GM23338 (cell line): ENCODE results near the gene ARCN1. TPM values are rescaled to one million over a fixed set of nuclear protein-coding genes. Genes with fewer than 3 reads are reported as not detected.
"Not testable (repeated sequence)": the region's sequence is repeated elsewhere in the genome, so short reads cannot be mapped to it uniquely, and the experiment has no call there.

ENCODE experiments used
- ATAC-seq: fragments of 200-7000 bp; cut with Tn5 transposase; 3 replicates; pipeline ENCODE4 v1.9.1; 2020
- DNase-seq: peaks from one replicate; pipeline ENCODE4 v3.0.0-alpha.2; 2015; ENCODE audit warnings: low spot score
- H2AFZ ChIP-seq: fragments of 200-600 bp; sonication (generic); 2 replicates; pipeline ENCODE4 v1.8.0; 2016; ENCODE audit warnings: antibody characterized with exemption, mild to moderate bottlenecking, moderate library complexity
- H3F3A ChIP-seq: fragments of 200-600 bp; sonication (generic); replicated peaks from 2 replicates; pipeline ENCODE4 v1.8.0; 2017; ENCODE audit warnings: antibody characterized with exemption, mixed run types, low read depth
- H3K27ac ChIP-seq: fragments of 200-600 bp; sonication (generic); 2 replicates; pipeline ENCODE4 v1.6.1; 2016; ENCODE audit warnings: low read depth
- H3K27me3 ChIP-seq: fragments of 200-600 bp; sonication (generic); 2 replicates; pipeline ENCODE4 v1.8.0; 2016; ENCODE audit warnings: mild to moderate bottlenecking, mixed run types, moderate library complexity; ENCODE audit not compliant: insufficient read depth
- H3K36me3 ChIP-seq: fragments of 200-600 bp; sonication (generic); 2 replicates; pipeline ENCODE4 v1.8.0; 2016; ENCODE audit warnings: mild to moderate bottlenecking; ENCODE audit not compliant: insufficient read depth
- H3K4me1 ChIP-seq: fragments of 200-600 bp; sonication (generic); 2 replicates; pipeline ENCODE4 v1.8.0; 2016; ENCODE audit warnings: mild to moderate bottlenecking, moderate library complexity; ENCODE audit not compliant: insufficient read depth
- H3K4me2 ChIP-seq: fragments of 200-600 bp; sonication (generic); 2 replicates; pipeline ENCODE4 v1.7.1; 2017; ENCODE audit warnings: mixed run types
- H3K4me3 ChIP-seq: fragments of 200-600 bp; sonication (generic); 2 replicates; pipeline ENCODE4 v1.6.1; 2016; ENCODE audit warnings: mixed run types
- H3K79me2 ChIP-seq: fragments of 200-600 bp; sonication (generic); replicated peaks from 2 replicates; pipeline ENCODE4 v1.8.0; 2017; ENCODE audit warnings: mild to moderate bottlenecking; ENCODE audit not compliant: insufficient read depth
- H3K9me2 ChIP-seq: fragments of 200-600 bp; sonication (generic); 2 replicates; pipeline ENCODE4 v1.8.0; 2017; ENCODE audit not compliant: insufficient read depth
- H4K20me1 ChIP-seq: fragments of 200-600 bp; sonication (generic); replicated peaks from 2 replicates; pipeline ENCODE4 v1.8.0; 2017; ENCODE audit warnings: mild to moderate bottlenecking; ENCODE audit not compliant: insufficient read depth
- H3K27ac Mint-ChIP-seq: 2 replicates; pipeline ENCODE4 v1.8.0; 2020; ENCODE audit warnings: inconsistent platforms, mild to moderate bottlenecking, moderate library complexity, mixed read lengths
- H3K27me3 Mint-ChIP-seq: 3 replicates; pipeline ENCODE4 v1.8.0; 2022; ENCODE audit warnings: low read depth, mild to moderate bottlenecking, moderate library complexity, mixed read lengths, inconsistent platforms; ENCODE audit not compliant: insufficient read depth, poor library complexity
- H3K36me3 Mint-ChIP-seq: 3 replicates; pipeline ENCODE4 v1.8.0; 2021; ENCODE audit warnings: low read depth, mild to moderate bottlenecking, inconsistent platforms, moderate library complexity, mixed read lengths
- H3K4me1 Mint-ChIP-seq: 3 replicates; pipeline ENCODE4 v1.8.0; 2020; ENCODE audit warnings: mild to moderate bottlenecking, inconsistent platforms, mixed read lengths
- H3K4me3 Mint-ChIP-seq: 3 replicates; pipeline ENCODE4 v1.8.0; 2021; ENCODE audit warnings: moderate library complexity, mild to moderate bottlenecking, inconsistent platforms, mixed read lengths
- H3K9me3 Mint-ChIP-seq: 3 replicates; pipeline ENCODE4 v1.8.0; 2020; ENCODE audit warnings: moderate library complexity, mild to moderate bottlenecking, inconsistent platforms, mixed read lengths
- CTCF ChIP-seq, 2 experiments: fragments of 200-600 bp in 1 of 2; sonication (generic) in 1 of 2; conservative IDR thresholded peaks; 2 replicates each; pipeline versions ENCODE4 v1.5.1 to v1.6.1; 2016 to 2017; ENCODE audit warnings: antibody characterized with exemption in 2 of 2, low read depth in 2 of 2, mild to moderate bottlenecking in 2 of 2, moderate library complexity in 1 of 2
- ETS1 ChIP-seq: IDR thresholded peaks from 2 replicates; pipeline ENCODE4 v1.6.1; 2016; ENCODE audit warnings: antibody characterized with exemption
- POLR2AphosphoS5 ChIP-seq: IDR thresholded peaks from 2 replicates; pipeline ENCODE4 v1.6.1; 2016; ENCODE audit warnings: antibody characterized with exemption, low read depth
- STAT1 ChIP-seq: IDR thresholded peaks from one replicate; pipeline ENCODE4 v1.6.1; 2016; ENCODE audit warnings: antibody characterized with exemption; ENCODE audit not compliant: unreplicated experiment
- ZNF331 ChIP-seq: fragments of 250-450 bp; sonication (Bioruptor Pico); IDR thresholded peaks from 2 replicates; pipeline ENCODE4 v1.5.0; 2020; ENCODE audit warnings: low read depth, mild to moderate bottlenecking, moderate library complexity
- polyA plus RNA-seq: library from polyadenylated mRNA; unstranded; fragments of >200 nt; fragmentation: Nextera tagmentation; extraction: Ambion mirVana; gene quantifications from 2 replicates; pipeline ENCODE4 v1.2.1, GENCODE V29; 2016
- total RNA-seq: library from RNA; depleted of rRNA; stranded (reverse); fragments of >200 nt; shearing (Covaris generic); gene quantifications from 2 replicates; pipeline ENCODE4 v1.2.3, GENCODE V29; 2014

ARCN1 gene
- total and polyA plus RNA-seq, 2 experiments from 2014 or later: 79.9 to 106 TPM

- H3K27ac Mint-ChIP-seq, H2AFZ ChIP-seq, H3K4me3 ChIP-seq, H3K4me3 Mint-ChIP-seq, H3K9me3 Mint-ChIP-seq, H3K79me2 ChIP-seq, H3K27ac ChIP-seq, ATAC-seq, H3K9me2 ChIP-seq, DNase-seq, H3K4me2 ChIP-seq: not testable (repeated sequence)
- Histone ChIP-seq H4K20me1 (peaks cover 19% of the 10 kb centered on the region), H3K27me3 (peaks cover 58% of the 10 kb centered on the region), H3K36me3 (peaks cover 21% of the 10 kb centered on the region), H3K4me1 (peaks cover 18% of the 10 kb centered on the region), H3F3A (peaks cover 26% of the 10 kb centered on the region; the same call in 1 of the 2 replicates)
- Mint-ChIP-seq H3K4me1 (peaks cover 22% of the 10 kb centered on the region), H3K36me3 (peaks cover 32% of the 10 kb centered on the region), H3K27me3 (peaks cover 44% of the 10 kb centered on the region)
Observed at GRCh38 chr11:118603709-118604108, 31.5 kb downstream of the ARCN1 start.

- Mint-ChIP-seq H3K36me3 (peaks cover 25% of the 10 kb centered on the region), H3K4me1 (peaks cover 29% of the 10 kb centered on the region), H3K4me3 (no peak overlapping the region), H3K27ac (no peak overlapping the region), H3K9me3 (no peaks in the 10 kb centered on the region), H3K27me3 (peaks cover 53% of the 10 kb centered on the region)
- Histone ChIP-seq H3K4me1 (peaks cover 18% of the 10 kb centered on the region), H3F3A (peaks cover 26% of the 10 kb centered on the region; the same call in 1 of the 2 replicates), H3K27me3 (peaks cover 66% of the 10 kb centered on the region), H3K27ac (no peak overlapping the region), H4K20me1 (peaks cover 19% of the 10 kb centered on the region), H3K4me3 (no peak overlapping the region), H2AFZ (no peak overlapping the region), H3K36me3 (peaks cover 17% of the 10 kb centered on the region), H3K9me2 (no peaks in the 10 kb centered on the region), H3K79me2 (no peaks in the 10 kb centered on the region), H3K4me2 (no peak overlapping the region)
- DNase-seq (no peak), ATAC-seq (no peak)
- TF ChIP-seq CTCF (conservative IDR thresholded peaks at IDR 0.05; ENCODE audit: low read depth in 2 of 2) (no peak), ETS1 (no peak), STAT1 (no peak)
Observed at GRCh38 chr11:118604566-118604965, 32.4 kb downstream of the ARCN1 start.

- Histone ChIP-seq H3K27me3 (peaks cover 73% of the 10 kb centered on the region), H3K4me1 (peaks cover 18% of the 10 kb centered on the region), H3F3A (peaks cover 26% of the 10 kb centered on the region), H4K20me1 (peaks cover 19% of the 10 kb centered on the region), H3K79me2 (no peaks in the 10 kb centered on the region), H3K27ac (no peak overlapping the region), H3K9me2 (no peaks in the 10 kb centered on the region), H3K4me2 (peak overlapping the region; percentile 49; the same call in 1 of the 2 replicates), H2AFZ (no peak overlapping the region), H3K36me3 (peaks cover 13% of the 10 kb centered on the region), H3K4me3 (0 out of 2 replicates have a peak overlapping the region, but pooled peaks have one; percentile 18)
- ATAC-seq (peak; percentile 1; the same call in 1 of the 3 replicates), DNase-seq (peak; percentile 67)
- TF ChIP-seq CTCF (conservative IDR thresholded peaks at IDR 0.05; ENCODE audit: low read depth in 2 of 2) (no peak), POLR2AphosphoS5 (peak; percentile 55), STAT1 (no peak), ETS1 (no peak), ZNF331 (no peak)
- Mint-ChIP-seq H3K27ac (no peak overlapping the region), H3K4me3 (no peak overlapping the region), H3K27me3 (peaks cover 60% of the 10 kb centered on the region), H3K9me3 (no peaks in the 10 kb centered on the region), H3K4me1 (peaks cover 32% of the 10 kb centered on the region), H3K36me3 (peaks cover 18% of the 10 kb centered on the region)
Observed at GRCh38 chr11:118605116-118605867, 33.1 kb downstream of the ARCN1 start.
